GM19452 (cell line): ENCODE results near the gene ARV1.
"Not testable (repeated sequence)": the region's sequence is repeated elsewhere in the genome, so short reads cannot be mapped to it uniquely, and the experiment has no call there.

ENCODE experiments used
- ATAC-seq: cut with Tn5 transposase; IDR thresholded peaks from one replicate; pipeline ENCODE4 v1.9.1; 2021; ENCODE audit not compliant: unreplicated experiment

ARV1 gene

DNA sequence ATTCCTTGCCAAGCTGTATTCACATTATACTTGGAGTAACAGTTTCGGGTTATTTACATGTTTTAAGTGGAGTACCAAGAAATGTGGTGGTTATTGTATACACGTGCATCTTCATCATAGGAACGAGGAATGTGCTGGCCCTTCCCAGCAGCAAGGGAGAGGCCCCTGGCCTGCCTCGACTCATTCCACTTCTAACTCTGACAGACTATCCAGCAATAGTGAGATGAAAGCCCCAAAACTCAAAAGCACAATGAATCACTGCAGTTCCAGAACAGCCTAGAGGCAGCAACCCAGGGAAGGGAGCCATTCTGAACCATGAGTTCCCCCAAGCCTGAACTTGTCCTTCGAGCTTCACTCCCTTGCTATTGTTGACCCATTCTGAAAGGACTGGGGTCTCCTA, 38.1 kb downstream of the ARV1 start:
- no peak for ATAC-seq

DNA sequence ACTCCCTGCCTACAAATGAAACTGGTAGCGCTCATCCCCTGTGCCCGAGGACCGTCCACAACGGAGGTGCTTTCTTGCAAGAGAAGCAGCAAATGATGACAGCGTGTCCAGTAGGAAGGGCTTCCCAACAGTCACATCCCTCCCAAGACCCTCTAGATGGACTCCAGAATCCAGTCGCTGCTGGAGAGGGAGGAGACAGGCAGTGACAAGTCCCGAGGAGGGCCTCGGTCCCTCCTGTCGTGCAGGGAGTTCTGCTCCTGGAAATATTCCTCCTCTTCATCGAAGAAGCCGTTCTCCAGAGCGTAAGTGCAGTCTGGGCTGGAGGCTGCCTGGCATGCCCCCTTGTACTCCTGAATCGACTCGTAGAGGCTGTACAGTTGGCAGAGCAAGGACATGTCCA, 40.8 kb downstream of the ARV1 start:
- no peak for ATAC-seq

GRCh38 chr1:231020139-231020601, 41.3 kb downstream of the ARV1 start:
- no peak for ATAC-seq

- ATAC-seq = no peak
Measured at GRCh38 chr1:231020816-231021215, 41.9 kb downstream of the ARV1 start.

DNA sequence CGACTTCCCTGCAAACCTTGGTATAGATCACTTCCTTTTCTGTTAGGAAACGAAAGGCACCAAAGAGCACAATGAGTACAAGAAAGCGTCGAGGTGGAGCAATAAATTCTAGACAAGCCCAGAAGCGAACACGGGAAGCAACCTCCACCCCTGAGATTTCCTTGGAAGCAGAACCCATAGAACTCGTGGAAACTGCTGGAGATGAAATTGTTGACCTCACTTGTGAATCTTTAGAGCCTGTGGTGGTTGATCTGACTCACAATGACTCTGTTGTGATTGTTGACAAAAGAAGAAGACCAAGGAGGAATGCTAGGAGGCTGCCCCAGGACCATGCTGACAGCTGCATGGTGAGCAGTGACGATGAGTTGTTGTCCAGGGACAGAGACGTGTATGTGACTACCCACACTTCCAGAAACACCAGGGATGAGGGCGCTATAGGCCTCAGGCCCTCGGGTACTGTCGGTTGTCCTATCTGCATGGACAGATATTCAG, 42.7 kb downstream of the ARV1 start:
- no peak for ATAC-seq

DNA sequence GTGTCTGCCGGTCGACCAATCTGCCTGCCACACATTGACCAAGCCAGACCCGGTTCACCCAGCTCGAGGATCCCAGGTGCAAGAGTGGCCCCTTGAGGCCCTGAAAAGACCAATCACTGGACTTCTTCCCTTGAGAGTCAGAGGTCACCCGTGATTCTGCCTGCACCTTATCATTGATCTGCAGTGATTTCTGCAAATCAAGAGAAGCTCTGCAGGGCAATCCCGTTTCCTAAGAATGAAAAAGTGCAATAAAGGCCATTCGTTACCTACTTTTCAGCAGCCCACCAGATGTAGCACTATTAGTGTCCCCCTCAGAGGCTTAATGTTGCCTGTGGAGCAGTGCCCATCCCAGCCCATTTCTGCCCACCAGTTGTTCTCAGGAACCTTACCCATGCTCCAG, 43.6 kb downstream of the ARV1 start:
- not testable (repeated sequence) for ATAC-seq

- ATAC-seq = no peak
Measured at GRCh38 chr1:231023150-231023549, 44.3 kb downstream of the ARV1 start.

DNA sequence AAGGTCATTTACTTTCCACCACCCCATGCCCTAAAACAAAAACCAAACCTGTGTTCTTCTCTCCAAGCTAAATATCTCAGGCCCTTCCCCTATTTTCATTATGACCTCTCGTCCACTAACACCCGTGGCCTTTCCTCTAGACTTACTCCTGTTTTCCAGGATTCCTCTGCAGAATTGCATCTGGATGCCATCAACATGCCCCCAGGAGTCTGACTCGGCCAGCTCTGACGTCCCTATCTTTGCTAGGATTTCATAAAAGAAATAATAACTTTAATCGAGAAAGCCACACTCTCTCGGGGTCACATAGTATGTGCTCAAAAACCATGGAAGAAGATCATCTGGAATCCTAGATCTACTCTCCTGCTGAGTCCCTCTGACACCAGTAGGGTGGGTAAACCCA, 47.7 kb downstream of the ARV1 start:
- no peak for ATAC-seq

GRCh38 chr1:231027136-231027925, 48.4 kb downstream of the ARV1 start:
- ATAC-seq = no peak

GRCh38 chr1:231027971-231028370, 49.1 kb downstream of the ARV1 start:
- no peak for ATAC-seq

DNA sequence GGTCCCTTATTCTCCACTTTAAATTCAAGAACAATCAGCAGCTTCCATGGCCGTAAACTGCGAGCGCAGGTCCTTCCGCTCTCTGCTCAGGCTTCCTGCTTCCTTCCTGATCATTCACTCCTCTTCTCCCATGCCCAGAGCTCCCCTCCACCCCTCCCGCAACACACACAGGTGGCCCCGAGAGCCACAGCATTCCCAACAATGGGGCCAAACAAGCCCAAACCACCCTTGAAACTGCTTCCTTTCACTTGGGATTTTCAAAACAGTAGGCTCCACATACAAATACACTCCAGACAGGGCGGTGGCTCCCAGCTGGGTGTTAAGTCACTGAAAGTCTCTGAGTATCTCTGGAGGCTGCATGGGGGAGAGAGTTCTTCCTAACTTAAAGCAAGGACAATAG, 49.8 kb downstream of the ARV1 start:
- no peak for ATAC-seq

GRCh38 chr1:231029247-231029646, 50.4 kb downstream of the ARV1 start:
- not testable (repeated sequence) for ATAC-seq

- no peak for ATAC-seq
Measured at GRCh38 chr1:231029841-231030240, 50.9 kb downstream of the ARV1 start.

- ATAC-seq = no peak
Measured at GRCh38 chr1:231032963-231033362, 54.1 kb downstream of the ARV1 start.

- no peak for ATAC-seq
Measured at GRCh38 chr1:231035799-231036198, 56.9 kb downstream of the ARV1 start.

DNA sequence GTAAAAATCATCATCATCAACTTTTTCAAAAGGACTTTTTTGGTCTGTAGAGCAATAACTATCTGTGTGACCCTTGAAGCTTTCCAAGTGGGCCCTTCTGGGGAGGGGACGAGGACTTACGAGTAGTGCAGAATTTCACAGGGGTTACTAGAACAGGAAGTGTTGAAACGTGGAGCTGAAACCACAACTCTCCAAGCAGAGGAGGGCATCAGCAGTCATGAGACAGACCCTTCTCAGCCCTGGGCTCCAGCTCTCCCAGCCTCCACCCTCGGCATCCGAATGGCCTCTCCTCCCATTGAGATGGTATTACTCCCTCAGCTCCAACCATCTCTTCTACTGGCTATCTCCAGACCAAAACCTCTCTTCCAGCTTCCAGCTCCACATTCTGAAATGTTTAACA, 57.5 kb downstream of the ARV1 start:
- ATAC-seq = no peak

- ATAC-seq = no peak
Measured at GRCh38 chr1:231037585-231038517, 59.0 kb downstream of the ARV1 start.

DNA sequence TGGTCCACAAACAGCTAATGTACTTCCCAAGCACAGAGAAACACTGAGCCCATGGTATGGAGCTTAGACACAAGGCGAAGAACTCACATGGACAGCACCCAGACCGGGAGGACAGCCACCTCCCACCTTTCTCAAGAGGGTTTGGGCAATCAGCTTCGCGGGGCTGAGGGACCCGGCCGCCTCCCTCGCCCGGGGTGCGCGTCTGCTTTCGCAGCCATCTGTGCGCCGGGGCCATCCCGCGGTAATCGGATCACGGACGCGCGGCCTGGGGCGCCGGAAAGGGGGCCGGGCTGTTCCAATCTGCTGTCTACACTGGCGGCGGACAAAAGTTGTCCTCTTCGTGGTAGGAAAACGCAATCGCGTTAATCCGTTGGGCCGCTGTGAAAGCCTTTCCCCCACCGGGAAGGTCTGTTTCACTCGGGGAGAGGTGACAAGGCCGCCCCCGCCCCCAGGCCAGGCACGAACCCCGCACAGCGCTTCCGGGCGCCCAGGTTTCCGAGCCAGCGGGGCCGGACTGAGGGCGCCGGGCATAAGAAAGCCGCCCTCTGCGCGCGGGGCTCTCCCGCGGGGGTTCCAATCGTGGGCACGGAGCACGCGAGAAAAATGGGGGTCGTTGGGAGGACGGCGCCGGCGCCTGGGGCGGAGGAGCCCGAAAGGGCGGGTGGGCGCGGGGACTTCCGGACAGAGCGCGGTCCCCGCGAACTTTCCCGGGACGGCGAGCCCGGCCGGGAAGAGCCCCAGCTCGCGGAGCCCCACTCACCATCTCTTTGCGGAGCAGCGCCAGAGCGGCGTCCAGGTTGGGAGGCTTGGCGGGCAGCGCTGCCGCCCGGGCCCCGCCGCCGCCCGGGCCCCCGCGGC, 60.5 kb downstream of the ARV1 start:
- peak; percentile 43 for ATAC-seq

GRCh38 chr1:231040019-231040799, 61.3 kb downstream of the ARV1 start, which contains the start of gene FAM89A:
Gene FAM89A (minus strand): TSS chr1:231040254. CDS start chr1:231040211, 43 bp downstream.
- peak; percentile 63 for ATAC-seq
